GM18526 (cell line): ENCODE results near the gene C19orf18.

Experiments
- POLR2A ChIP-seq: IDR thresholded peaks from 3 replicates; pipeline ENCODE4 v1.6.1; 2011; ENCODE audit not compliant: insufficient read length; ENCODE audit errors: extremely low read depth

Gene C19orf18

DNA sequence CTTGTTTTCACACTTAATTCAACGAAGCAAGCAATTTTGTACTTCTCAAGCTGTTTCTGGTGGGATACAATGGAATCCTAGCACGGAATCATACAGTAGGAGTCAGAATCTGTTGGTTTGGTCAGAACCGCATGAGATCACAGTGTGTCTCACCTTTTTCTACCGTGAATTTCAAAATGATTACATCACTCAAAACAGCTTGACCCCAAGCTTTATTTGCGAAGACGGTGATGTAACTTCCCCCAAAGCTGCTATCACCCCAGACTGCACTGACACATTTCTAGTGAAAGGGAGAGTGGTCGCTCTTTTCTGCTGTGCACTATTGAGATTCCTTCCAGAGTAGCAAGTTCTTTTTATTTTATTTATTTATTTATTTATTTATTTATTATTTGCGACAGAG, 9.6 kb downstream of the C19orf18 start:
- TF ChIP-seq POLR2A: no peak

DNA sequence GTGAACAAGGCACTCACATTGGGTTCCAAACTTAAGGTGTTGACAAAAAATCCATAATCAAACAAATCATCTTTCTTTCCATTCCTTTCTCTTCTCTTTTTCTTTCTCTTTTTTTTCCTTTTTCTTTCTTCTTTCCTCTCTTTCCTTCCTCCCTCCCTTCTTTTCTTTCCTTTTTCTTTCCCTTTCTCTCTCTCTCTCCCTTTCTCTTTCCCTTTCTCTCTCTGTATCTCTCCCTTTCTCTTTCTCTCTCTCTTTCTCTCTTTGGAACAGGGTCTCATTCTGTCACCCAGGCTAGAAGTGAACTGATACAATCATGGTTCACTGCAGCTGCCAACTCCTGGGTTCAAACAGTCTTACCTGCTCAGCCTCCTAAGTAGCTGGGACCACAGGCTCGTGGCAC, 12.5 kb downstream of the C19orf18 start:
- no peak for TF ChIP-seq POLR2A

DNA sequence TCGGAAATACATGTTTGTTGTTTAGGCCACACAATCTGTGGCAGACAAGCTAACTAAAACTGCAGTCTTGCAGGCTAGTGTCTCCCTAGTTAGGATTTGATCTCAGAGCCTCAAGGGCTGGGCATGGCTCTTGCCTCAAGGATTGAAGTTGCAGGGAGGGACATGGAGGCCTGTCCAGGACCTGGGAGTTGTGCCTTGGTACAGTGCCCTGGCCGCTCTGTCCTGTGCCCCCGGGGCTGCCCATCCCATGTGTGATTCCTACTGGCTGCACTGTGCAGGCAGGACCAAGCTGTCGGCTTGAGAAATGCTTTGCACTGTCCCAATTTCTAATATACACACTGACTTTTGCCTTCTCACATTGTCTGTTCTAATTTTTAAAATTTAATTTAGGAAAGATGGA, 19.3 kb downstream of the C19orf18 start:
- TF ChIP-seq POLR2A: no peak

DNA sequence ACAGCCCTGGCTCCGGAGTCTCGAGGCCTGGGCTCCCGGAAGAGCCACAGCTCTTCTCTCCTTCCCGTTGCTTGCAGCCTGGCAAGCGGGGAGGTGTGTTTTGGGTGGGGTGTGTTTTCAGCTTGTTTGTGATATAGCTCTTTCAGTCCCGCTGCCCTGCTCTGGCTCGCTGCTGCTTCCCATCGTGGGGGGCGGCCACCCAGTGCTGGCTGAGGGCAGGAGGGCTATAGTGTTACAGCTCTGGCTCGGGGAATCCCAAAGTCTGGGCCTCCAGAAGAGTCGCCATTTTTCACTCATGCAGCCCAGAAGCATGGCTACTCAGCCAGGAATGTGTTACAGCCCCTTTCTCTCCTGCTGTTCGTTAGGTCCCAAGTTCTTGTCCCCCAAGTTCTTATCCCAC, 24.6 kb downstream of the C19orf18 start:
- TF ChIP-seq POLR2A: no peak

DNA sequence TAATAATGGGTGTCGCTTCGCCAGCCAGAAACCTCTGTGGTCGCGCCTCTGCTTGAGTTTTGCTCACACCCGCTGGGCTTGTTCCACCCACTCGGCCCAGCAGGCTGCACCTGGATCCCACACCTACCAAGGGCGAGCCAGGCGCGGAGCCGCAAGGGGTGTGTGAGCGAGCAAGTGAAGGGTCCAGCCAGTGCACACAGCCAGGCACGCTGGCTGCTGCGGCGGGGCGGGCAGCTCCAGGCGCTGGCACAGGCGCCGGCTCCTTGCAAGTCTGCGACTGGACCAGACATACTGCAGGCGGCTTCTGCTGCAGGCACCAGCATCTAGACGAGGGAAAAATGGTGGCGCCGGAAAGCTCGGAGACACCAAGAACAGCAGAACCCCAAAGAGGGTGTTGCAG, 25.0 kb downstream of the C19orf18 start:
- no peak for TF ChIP-seq POLR2A

DNA sequence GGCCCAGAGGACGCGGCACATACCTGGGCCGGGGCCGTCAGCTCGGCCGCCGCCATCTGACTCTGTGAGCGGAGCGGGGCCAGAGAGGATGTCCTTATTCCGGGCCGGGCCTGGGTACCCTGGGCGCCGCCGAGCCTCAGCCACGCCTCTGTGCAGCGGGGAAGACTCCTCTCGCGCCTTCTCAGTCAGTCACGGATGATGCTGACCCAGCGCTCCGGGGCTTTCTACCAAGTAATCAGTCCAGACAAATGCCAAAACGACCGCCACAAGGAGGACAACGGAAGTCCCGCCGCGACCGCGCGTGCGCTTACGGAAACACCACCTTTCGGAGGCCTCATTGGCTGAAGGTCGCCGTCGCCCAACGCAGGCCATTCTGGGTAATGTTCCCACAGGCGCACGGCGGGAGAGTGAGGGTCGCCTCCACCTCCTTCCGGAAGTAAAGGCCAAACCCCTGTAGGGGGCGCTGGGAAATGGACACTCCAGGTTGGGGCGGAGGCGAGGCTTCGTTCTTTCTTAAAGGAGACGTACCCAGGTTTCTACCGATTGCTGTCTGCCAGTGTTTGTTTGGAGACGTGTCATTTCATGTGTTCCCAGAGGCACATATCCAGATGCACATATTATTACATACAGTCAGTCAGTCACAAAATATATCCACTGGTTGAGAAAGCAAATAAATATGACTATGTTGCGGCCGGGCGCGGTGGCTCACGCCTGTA, 26.8 kb downstream of the C19orf18 start, which contains the start of gene ZNF256:
Gene ZNF256, minus strand, starts transcription at position 288 of the 716 bp plus-strand sequence. Its CDS starts 232 bp downstream, at position 56.
- peak; percentile 64 for TF ChIP-seq POLR2A

DNA sequence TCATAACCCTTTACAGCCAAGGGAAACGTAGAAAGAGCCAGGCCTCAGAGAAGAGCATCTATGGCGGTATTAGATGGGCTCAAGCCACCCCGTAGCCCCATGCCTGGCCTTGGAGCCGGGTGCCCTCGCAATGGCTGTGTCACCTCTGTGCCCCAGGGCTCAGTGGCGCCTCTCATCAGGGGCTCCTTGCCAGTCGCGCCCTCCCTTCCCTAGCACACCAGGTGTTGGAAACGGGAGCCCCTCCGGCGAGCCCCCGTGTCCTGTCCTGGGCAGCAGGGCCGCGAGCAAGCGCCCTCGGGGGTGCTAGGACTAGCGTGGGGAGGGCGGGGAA, 27.3 kb downstream of the C19orf18 start:
- TF ChIP-seq POLR2A: no peak

DNA sequence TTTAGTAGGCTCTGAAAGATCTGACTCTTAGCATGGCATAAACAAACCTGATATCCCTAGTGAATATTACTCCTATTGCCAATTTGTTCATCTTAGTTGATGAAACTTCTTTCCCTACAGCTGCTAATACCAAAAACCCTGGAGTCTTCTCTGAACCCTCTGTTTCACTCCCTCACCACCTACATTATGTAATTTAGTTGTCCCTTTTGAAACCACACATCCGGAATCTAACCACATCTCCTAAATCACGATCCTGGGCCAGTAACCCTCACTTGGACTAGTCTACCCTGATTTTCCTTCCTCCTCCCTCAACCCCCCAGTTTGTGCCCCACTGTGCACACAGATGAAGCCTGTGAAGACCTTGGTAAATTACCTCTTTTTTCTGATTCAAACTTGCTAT, 28.0 kb downstream of the C19orf18 start:
- no peak for TF ChIP-seq POLR2A

DNA sequence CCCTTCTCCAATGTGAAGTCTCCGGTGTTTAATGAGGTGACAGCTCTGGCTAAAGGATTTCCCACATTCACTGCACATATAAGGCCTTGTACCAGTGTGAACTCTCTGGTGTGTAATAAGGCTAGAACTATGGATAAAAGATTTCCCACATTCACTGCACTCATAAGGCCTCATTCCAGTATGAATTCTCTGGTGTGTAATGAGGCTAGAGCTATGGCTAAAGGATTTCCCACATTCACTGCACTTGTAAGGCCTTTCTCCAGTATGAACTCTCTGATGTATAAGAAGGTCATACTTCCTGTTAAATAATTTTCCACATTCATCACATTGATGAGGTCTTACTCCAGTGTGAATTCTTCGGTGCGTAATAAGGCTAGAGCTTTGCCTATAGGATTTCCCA, 32.7 kb downstream of the C19orf18 start:
- TF ChIP-seq POLR2A: no peak

DNA sequence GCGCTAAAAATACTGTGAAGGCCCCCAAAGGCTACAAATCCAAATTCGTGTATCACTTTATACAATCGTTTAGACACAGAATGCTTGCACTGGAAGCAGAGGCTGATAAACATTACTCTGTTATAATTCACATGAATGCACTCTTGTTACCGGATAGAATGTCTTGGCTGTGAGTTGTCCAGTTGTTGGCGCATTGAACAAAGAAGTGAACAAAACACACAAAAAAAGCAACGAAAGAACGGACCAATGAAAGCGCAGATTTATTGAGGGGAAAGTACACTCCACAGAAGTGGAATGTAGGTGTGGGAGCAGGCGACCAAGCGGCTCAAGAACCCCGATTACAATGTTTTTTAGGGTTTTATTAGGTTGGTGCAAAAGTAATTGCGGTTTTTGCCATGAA, 38.6 kb downstream of the C19orf18 start:
- TF ChIP-seq POLR2A: no peak

DNA sequence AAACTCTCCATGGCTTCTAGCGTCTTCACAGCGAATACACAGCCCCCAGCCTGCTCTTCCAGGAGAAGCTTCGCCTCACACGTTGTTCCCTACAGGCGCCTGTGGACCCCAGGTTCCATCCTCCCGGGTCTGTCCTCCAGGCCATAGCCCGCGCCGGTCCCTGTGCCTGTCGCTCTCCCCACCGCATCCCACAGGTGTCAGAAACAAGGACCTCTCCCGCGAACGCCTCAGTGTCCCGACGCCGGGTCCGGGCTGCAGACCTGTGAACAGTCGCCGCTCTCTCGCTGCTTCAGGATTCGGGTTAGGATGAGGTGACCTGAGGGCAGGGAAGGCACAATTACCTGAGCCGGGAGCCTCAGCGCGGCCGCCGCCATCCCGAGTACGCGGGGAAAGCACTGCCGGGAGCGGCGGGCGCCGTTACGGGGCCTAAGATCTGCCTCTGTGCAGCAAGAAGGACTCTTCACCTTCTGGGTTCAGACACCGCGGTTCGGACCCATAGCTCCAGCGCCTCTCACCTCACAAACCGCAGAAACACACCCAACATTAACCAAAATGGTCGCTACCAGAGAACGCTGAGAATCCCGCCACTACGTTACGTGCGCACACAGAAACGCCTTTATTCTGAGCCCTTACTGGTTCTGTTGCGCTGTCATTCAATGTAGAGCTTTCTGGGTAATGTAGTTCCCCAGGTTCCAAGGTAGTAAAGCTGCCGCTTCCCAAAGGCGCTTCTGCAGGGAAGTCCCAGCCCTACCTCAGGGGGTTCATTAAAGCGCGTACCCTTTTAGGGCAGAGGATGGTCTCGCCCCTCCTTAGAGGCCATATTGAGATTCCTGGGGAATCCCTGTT, 39.3 kb downstream of the C19orf18 start, which contains the start of gene ZNF418:
Gene ZNF418, minus strand, starts transcription at position 583 of the 846 bp plus-strand sequence. CDS start 1,580 bp downstream, outside the sequence.
- TF ChIP-seq POLR2A: no peak

DNA sequence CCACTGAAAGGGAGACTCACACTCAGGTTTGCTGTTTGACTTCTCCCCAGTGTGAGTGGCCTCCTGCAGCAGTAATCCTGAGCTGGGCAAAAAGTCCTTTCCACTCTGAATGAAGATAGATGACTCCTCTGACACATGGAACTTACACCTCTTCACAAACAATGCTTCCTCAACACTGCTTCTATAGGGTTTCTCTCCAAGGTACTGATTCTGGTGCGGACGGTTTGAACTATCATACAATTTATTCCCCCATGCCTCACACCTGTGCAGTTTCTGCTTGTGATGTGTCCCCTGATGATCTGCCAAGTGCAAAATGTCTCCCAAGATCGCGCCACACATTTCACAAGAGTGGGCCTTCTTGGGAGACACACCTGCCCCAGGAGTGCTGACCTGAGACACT, 46.7 kb downstream of the C19orf18 start:
- TF ChIP-seq POLR2A: no peak

DNA sequence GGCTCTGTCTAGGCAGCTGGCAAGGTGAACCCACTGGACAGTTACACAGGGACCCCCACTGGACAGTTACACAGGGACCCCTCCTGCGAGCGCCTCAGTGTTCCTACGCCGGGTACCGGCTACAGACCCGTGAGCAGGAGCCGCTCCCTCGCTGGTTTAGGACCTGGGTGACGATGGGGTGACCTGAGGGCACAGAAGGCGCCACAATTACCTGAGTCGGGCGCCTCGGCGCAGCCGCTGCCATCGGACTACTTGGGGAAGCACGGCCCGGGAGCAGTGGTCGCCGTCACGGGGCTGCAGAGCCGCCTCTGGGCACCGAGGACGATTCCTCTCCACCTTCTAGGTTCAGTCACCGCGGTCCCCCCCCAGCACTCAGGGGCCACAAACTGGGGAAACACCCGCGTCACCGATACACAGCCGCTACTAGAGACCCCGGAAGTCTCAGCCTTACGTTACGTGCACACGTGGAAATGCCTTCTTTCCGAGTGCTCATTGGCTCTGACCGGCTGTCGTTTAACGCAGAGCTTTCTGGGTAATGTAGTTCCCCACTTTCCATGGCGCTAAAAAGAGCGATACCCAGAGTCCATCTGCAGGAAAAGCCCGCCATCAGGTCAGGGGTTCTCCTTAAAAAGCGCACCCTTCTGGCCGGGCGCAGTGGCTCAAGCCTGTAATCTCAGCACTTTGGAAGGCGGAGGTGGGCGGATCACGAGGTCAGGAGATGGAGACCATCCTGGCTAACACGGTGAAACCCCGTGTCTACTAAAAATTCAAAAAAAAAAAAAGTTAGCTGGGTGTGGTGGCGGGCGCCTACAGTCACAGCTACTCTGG, 58.0 kb downstream of the C19orf18 start, which contains the start of gene ZNF417:
Gene ZNF417, minus strand, starts transcription at position 425 of the 828 bp plus-strand sequence. Its CDS starts 181 bp downstream, at position 244.
- peak; percentile 69 for TF ChIP-seq POLR2A

DNA sequence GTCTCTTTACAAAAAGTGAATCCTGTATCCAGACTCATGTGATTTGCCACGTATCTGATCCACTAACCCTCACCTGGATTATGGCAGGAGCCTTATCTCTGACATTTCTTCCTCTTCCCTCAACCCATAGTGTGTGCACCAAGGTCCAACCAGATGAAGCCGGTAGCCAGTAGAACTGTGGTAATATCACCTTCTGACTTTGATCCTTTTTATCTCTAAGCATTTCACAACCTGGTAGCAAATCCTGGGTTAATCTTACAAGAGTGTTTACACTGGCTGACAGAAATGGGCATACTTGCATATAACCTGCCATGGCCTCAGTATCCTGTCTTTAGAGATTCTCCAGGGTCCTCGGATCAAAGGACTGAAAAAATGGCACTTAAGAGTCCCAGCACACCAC, 59.8 kb downstream of the C19orf18 start:
- TF ChIP-seq POLR2A: no peak
